Measurements from ENCODE around the gene RALGDS. TPM values are rescaled to one million over a fixed set of nuclear protein-coding genes. Genes with fewer than 3 reads are reported as not detected.
A peak's percentile ranks its signal among the peaks of the same experiment; 100 is the strongest.

The RALGDS gene
- total RNA-seq, 4 donors from 2014 or later = 21.1 to 47.0 (median 36.9) TPM

DNA sequence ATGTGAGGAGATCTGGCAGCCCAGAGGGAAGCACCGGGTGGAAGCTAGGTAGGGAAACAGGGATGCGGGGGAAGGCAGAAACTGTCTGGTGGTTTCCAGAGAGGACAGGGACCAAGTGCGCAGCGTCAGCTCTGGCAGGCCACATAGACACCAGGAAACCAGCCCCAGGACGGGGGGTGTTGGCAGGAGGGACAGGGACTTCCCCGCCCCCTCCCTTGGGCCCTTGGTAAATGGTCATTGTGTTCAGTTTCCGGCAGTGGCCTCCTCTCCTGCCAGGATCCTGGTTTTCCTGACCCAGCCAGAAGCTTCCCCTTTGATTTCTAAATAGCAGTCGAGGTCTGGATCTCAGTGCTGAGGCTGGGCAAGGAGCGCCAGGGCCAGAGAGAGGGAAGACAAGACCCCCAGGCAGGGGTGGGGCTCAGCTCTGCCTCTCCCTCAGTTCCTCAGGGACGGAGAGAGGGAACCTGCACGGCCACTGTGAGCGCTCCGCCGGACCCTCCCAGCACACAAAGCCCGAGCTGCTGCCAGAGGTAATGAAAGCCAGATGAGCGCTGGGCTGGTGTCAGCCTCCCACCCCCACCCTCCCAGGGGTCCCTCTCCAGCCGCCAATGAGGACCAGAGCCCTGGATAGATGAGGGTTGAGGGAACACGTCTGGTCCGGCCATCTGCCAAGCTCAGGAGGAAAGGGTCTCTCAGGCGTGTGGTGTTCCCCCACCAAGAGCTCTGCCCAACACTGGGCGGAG is 1.8 kb downstream of the RALGDS start:
- H3K27me3 ChIP-seq = no peaks in the 10 kb centered on the region
- no peaks in the 10 kb centered on the region for H3K9me3 ChIP-seq
- DNase-seq (no peak), ATAC-seq (no peak)
- H3K4me3 ChIP-seq = peak overlapping the region; percentile 53 to 86 (median 68)
- H3K4me1 ChIP-seq = peaks cover 70 to 82% of the 10 kb centered on the region in 2 donors
- H3K36me3 ChIP-seq = no peaks in the 10 kb centered on the region
- intact Hi-C loops (cut with DNase I; ENCODE audit: low total_unique reads) (no loop called here), in situ Hi-C loops (cut with MboI; ENCODE audit: low sequenced_read_pairs in 4 of 4) (no loop called here)
- peak overlapping the region; percentile 85 to 98 (median 93) for H3K27ac ChIP-seq
- no peak for TF ChIP-seq POLR2A (IDR thresholded peaks at IDR 0.05)
- TF ChIP-seq, protein P1, sequence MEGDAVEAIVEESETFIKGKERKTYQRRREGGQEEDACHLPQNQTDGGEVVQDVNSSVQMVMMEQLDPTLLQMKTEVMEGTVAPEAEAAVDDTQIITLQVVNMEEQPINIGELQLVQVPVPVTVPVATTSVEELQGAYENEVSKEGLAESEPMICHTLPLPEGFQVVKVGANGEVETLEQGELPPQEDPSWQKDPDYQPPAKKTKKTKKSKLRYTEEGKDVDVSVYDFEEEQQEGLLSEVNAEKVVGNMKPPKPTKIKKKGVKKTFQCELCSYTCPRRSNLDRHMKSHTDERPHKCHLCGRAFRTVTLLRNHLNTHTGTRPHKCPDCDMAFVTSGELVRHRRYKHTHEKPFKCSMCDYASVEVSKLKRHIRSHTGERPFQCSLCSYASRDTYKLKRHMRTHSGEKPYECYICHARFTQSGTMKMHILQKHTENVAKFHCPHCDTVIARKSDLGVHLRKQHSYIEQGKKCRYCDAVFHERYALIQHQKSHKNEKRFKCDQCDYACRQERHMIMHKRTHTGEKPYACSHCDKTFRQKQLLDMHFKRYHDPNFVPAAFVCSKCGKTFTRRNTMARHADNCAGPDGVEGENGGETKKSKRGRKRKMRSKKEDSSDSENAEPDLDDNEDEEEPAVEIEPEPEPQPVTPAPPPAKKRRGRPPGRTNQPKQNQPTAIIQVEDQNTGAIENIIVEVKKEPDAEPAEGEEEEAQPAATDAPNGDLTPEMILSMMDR (IDR thresholded peaks at IDR 0.05 in 4 of 5, conservative IDR thresholded peaks at IDR 0.05 in 1 of 5) = no peak

DNA sequence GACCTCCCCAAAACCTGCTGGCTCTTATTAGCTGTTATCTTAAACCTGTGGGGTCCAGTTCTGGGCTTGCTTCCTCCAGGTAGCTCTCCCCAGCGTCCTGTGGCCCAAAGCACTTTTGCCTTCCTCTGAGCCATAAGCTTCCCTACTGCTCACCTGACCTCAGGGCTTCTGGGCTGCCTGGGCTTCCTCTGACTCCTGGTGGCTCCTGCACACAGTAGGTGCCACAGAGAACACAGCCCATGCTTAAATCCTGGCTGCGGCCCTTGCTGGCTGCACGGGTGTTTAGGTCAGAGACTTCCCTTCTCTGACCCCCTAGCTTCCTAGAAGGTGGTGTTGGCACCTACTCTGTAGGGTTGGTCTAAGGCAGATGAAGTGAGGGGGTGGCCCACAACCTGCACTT is 2.5 kb downstream of the RALGDS start:
- DNase-seq (no peak), ATAC-seq (no peak)
- peak overlapping the region; percentile 85 to 98 (median 93) for H3K27ac ChIP-seq
- TF ChIP-seq, protein P1 (IDR thresholded peaks at IDR 0.05 in 4 of 5, conservative IDR thresholded peaks at IDR 0.05 in 1 of 5) = no peak
- no peak for TF ChIP-seq POLR2A (IDR thresholded peaks at IDR 0.05)
- H3K4me1 ChIP-seq = peaks cover 78 to 88% of the 10 kb centered on the region in 2 donors
- in situ Hi-C loops (cut with MboI; ENCODE audit: low sequenced_read_pairs in 4 of 4) = no loop called here
- no peaks in the 10 kb centered on the region for H3K36me3 ChIP-seq
- peak overlapping the region in 3 of 4 donors; percentile 53 to 86 (median 66) for H3K4me3 ChIP-seq
- H3K27me3 ChIP-seq = no peaks in the 10 kb centered on the region
- no peaks in the 10 kb centered on the region for H3K9me3 ChIP-seq
- intact Hi-C loops (cut with DNase I; ENCODE audit: low total_unique reads) = no loop called here

- no peaks in the 10 kb centered on the region for H3K9me3 ChIP-seq
- H3K27ac ChIP-seq = peak overlapping the region; percentile 85 to 98 (median 93)
- intact Hi-C loops (cut with DNase I; ENCODE audit: low total_unique reads) = no loop called here
- TF ChIP-seq, protein P1 (IDR thresholded peaks at IDR 0.05 in 4 of 5, conservative IDR thresholded peaks at IDR 0.05 in 1 of 5) = no peak
- TF ChIP-seq POLR2A (IDR thresholded peaks at IDR 0.05) = no peak
- no peak overlapping the region for H3K4me3 ChIP-seq
- H3K4me1 ChIP-seq = peaks cover 78 to 92% of the 10 kb centered on the region in 2 donors
- no peaks in the 10 kb centered on the region for H3K36me3 ChIP-seq
- DNase-seq (no peak), ATAC-seq (no peak)
- in situ Hi-C loops (cut with MboI; ENCODE audit: low sequenced_read_pairs in 4 of 4) = no loop called here
- no peaks in the 10 kb centered on the region for H3K27me3 ChIP-seq
Observed at GRCh38 chr9:133118179-133118520, 2.9 kb downstream of the RALGDS start.

GRCh38 chr9:133117271-133118178 is 3.5 kb downstream of the RALGDS start:
- TF ChIP-seq, protein P1 (IDR thresholded peaks at IDR 0.05 in 4 of 5, conservative IDR thresholded peaks at IDR 0.05 in 1 of 5) = peak in 1 of 5 experiments; percentile 27
- TF ChIP-seq POLR2A (IDR thresholded peaks at IDR 0.05) = peak; percentile 21 to 34
- DNase-seq = peak; percentile 73 to 87
- Histone ChIP-seq H3K27me3 (no peaks in the 10 kb centered on the region), H3K36me3 (no peaks in the 10 kb centered on the region), H3K9me3 (no peaks in the 10 kb centered on the region), H3K4me3 (no peak overlapping the region), H3K27ac (peak overlapping the region; percentile 85 to 98 (median 93)), H3K4me1 (peaks cover 78 to 94% of the 10 kb centered on the region in 2 donors)
- intact Hi-C loops (cut with DNase I; ENCODE audit: low total_unique reads) = no loop called here
- in situ Hi-C loops (cut with MboI; ENCODE audit: low sequenced_read_pairs in 4 of 4) = no loop called here
- peak; percentile 10 to 15 for ATAC-seq

All from gastrocnemius medialis (tissue), 4 donors.